Thyroid gland (tissue), 4 donors: ENCODE results near the gene OR1D2.

Source experiments
- POLR2A ChIP-seq, 2 donors: fragments of 450-650 bp; IDR thresholded peaks; one replicate each; pipeline ENCODE4 v1.6.1; 2017; ENCODE audit warnings: antibody characterized with exemption in 2 of 2, mild to moderate bottlenecking in 2 of 2, moderate library complexity in 1 of 2
- TF ChIP-seq, protein P1 (sequence below), 6 experiments: fragments of 200-600 bp in 3 of 6; fragments of 450-650 bp in 3 of 6; sonication (generic) in 3 of 6; IDR thresholded peaks; one replicate each; pipeline ENCODE4 v1.5.1; 2016 to 2019; ENCODE audit warnings: antibody characterized with exemption in 6 of 6, mild to moderate bottlenecking in 2 of 6, inconsistent platforms in 1 of 6, moderate library complexity in 1 of 6

DNA sequence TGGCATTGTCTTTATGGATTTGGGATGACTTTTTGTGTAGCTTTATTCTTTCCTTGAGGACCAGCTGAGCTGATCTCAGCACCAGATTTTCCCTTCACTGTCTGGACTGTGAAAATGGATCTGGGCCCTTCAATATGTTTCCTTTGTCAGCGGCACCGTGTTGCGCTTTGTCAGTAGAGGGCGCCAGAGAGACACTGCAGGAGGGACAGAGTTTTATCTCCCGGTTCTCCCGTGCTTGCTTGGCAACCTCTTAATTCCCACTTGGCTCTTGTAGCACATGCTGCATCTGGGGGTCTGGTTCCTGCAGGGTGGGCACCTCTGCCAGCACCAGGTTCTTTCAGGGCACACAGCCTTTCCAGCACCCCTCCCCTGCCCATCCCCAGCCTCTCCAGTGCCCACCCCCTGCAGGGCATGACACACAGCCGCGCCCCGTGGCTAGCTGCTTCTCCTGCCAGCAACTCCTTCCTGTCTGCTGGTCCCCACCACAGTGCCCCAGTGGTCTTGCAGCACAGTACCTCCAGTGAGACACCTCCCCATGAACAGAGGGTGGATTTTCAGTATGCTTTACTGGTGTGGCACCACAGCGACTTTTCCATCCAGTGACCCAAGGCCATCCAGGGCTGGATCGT, 60.4 kb downstream of the OR1D2 start:
- TF ChIP-seq, protein P1, sequence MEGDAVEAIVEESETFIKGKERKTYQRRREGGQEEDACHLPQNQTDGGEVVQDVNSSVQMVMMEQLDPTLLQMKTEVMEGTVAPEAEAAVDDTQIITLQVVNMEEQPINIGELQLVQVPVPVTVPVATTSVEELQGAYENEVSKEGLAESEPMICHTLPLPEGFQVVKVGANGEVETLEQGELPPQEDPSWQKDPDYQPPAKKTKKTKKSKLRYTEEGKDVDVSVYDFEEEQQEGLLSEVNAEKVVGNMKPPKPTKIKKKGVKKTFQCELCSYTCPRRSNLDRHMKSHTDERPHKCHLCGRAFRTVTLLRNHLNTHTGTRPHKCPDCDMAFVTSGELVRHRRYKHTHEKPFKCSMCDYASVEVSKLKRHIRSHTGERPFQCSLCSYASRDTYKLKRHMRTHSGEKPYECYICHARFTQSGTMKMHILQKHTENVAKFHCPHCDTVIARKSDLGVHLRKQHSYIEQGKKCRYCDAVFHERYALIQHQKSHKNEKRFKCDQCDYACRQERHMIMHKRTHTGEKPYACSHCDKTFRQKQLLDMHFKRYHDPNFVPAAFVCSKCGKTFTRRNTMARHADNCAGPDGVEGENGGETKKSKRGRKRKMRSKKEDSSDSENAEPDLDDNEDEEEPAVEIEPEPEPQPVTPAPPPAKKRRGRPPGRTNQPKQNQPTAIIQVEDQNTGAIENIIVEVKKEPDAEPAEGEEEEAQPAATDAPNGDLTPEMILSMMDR (IDR thresholded peaks at IDR 0.05), result no peak
- TF ChIP-seq POLR2A (IDR thresholded peaks at IDR 0.05), result no peak
